GM10847 (cell line): ENCODE data around the gene AGPAT4.

Source experiments
- POLR2A ChIP-seq: IDR thresholded peaks from 2 replicates; pipeline ENCODE4 v1.6.1; 2011; ENCODE audit not compliant: insufficient read length; ENCODE audit errors: extremely low read depth

Gene AGPAT4

DNA sequence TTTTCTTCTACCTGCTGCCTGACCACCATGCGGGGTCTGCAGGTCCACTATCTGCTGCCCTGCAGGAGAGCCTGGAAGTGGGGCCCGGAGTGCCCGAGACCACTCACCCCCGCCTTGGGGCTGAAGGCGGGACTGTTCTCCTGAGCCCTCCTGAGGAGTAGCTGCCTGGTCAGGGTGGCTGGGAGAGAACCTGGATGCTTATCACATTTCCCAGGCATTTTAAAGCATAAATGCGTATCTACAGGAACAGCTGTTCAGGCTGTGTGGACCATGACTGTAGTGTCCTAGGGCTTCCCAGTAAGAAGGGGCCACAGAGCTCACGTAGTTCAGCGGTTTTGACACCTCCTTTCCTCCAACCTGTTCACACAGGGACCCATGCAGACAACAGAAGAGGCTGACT, 123.3 kb downstream of the AGPAT4 start:
- no peak for TF ChIP-seq POLR2A

DNA sequence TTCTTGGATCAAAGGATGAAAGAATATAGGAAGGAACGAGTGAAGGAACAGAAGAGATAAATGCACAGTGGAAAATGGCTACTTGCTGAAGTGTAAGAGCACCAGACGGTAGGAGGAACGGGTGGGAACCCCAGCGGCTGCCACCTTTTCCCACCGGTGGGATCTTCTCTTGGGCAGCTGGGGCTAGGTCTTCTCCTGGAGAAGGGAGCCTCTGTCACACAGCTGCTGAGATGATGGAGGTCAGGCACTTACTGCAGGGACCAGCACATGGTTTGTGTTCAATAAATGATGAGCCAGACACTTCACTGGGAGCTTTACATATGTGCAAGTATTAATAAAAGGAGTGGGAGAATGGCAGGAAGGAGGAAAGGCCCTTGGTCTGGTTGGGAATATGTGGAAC, 123.7 kb downstream of the AGPAT4 start:
- no peak for TF ChIP-seq POLR2A

DNA sequence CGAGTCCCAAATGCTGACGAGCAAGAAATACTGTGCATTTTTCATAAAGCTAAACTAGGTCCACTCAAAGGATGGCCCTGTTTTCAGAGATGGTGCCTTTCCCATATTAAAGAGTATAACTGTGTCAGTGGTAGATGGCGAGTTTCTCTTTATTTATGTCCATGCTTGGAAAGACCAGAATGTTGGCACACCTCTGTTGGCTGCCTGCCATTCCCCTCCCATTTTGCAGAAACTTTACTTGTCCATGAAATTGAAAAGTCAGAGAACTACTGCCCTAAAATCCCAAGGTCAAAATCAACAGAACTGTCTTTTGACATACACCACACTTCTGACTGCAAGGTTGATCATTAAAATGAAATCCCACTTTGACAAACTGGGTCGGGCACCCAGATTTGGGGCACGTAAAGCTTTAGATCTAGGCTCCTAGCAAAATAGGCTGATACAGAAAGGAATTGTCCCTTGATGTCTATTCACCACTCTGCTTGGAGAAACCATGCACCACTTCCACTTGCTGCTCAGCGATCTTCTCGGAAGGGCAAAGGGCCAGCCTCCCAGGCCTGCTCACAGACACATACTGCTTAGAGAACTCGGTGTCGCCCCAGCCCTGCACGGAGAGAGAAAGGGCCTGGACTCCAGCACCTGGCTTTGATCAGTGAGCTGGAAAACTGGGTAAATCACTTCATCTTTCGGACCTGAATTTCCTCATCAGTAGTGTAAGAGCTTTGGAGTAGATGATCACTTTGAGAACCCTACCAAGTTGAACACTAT, 130.0 kb downstream of the AGPAT4 start:
- TF ChIP-seq POLR2A, result no peak

DNA sequence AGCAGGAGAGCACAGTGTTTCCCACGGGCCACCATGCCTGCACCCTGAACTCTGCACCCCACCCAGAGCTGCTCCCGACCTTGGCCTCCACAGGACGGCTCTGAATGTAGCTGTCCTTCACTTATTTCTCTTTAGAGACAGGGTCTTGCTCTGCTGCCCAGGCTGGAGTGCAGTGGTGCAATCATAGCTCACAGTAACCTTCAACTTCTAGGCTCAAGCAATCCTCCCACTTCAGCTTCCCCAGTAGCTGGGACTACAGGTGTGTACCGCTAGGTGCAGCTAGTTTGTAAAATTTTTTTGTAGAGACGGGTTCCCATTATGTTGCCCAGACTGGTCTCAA, 130.9 kb downstream of the AGPAT4 start:
- no peak for TF ChIP-seq POLR2A

DNA sequence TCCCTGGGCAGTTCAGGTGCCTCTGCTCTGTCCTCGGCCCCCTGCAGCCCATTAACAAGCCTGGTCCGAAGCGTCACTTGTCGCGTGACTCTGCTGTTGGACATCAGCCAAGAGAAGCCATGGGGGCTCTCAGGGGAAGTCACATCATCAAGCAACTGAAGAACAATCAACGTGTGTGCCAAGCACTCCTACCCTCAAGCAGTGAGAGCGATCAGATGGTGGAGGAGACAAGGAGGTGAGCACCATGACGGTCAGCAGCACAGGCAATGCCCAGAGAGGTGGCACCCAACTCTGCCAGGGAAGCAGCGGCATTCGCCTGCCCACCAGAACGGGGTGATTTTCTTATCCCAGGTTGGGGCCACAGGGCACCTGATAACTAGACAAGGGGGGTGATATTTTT, 132.7 kb downstream of the AGPAT4 start:
- TF ChIP-seq POLR2A, result no peak

DNA sequence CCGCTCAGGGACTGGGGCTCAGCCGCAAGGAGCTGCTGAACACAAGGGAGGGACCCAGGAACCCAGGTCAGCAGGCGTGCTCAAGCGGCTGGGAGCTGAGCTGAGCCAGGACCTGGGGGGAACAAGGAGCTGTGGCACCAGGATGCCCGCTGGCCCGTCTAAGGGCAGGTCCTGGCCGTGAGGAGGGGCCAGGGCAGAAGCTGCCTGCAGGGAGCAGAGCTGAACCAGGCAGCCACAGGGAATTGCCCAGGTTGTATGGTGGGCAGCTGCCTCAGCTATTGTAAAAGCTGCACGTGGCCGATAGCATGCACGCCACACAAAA, 133.3 kb downstream of the AGPAT4 start:
- TF ChIP-seq POLR2A, result no peak

DNA sequence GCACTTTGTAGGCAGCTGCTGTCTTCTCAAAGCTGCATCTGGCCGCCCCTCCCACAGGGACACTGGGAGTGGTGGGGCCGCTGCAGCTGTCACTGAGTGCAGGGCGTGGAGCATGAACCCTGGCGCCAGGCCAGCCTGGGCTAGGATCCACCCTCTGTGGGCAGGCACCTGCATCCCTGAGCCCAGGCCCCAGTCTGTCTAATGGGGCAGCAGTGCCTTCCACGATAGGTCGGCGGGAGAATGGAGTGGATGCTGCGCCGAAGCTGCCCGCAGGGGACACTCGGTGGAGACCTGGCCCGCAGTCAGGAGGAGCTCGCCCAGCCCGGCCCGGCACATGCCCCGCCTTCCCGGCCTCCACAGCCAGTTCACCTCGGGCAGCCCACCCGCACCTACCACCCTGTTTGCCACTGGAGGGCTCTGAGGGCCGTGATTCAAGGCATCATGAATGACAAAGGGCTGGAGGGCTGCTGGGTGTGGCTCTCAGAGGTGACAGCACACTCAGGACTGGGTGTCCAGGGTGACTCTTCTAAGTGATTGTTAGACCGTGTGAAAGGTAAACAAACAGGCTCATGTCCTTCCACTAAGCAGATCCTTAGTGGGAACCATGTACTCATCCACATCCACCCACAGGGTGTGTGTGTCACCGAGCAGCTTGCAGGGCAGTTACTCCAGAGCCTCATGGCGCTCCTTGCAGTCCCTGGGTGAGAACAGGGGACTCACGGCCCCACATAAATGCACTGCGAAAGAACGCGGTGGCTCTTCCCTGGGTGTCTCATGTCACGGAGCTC, 133.9 kb downstream of the AGPAT4 start:
- TF ChIP-seq POLR2A, result no peak

DNA sequence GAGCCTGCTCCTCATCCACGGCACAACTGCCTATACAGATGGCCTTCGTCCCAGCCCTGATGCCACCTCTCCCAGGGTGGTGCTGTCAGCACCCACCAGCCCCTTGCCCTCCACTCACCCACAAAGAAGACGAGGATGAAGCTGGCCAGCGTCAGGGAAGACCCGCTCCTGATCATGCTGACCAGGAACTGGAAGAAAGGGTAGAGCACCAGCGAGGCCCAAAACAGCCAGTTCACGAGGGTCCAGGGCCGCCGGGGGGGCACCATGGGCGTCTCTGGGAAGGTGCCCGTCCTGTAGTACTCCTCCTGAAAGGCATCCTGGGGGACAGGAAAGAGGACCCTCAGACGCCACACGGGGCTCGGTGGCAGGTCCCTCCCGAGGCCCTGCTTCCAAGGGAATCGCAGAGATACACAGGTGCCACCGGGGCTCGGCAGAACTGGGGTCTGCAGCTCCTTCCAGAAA, 134.5 kb downstream of the AGPAT4 start:
- TF ChIP-seq POLR2A, result no peak

DNA sequence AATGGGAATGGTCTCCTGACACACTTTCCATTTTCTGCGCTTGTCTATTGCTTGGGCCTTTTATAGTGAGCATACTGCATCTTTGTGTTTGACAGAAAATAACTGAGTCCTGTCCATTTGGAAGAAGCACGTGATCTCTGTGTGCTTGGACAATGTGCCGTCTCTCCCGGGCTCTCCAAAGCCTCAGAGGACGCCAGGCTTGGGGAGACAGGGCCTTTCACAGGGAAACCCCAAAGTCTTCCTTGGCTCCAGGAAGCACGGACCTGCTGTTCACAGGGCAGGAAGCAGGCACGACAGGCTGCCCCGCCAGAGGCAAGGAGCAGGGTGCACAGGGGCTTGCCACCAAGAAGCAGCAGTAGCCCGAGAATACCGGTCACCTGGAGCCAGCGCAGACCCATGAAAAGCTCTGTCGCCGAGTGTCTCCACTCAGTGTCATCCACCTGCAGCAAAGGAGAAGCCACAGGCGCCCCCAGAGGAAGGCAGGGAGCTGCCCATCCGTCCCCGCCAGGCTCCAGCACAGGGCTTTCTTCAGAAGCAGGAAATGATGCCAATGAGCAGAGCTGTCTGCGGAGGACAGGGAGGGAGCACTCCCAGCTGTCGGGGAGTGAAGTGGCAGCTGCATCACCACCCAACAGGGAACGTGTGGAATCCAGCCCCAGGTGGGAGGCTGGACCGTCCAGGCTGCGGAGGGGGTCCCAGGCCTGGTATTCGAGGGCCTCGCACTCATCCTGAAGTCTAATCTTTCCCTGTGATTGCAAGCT, 135.1 kb downstream of the AGPAT4 start:
- TF ChIP-seq POLR2A, result no peak

DNA sequence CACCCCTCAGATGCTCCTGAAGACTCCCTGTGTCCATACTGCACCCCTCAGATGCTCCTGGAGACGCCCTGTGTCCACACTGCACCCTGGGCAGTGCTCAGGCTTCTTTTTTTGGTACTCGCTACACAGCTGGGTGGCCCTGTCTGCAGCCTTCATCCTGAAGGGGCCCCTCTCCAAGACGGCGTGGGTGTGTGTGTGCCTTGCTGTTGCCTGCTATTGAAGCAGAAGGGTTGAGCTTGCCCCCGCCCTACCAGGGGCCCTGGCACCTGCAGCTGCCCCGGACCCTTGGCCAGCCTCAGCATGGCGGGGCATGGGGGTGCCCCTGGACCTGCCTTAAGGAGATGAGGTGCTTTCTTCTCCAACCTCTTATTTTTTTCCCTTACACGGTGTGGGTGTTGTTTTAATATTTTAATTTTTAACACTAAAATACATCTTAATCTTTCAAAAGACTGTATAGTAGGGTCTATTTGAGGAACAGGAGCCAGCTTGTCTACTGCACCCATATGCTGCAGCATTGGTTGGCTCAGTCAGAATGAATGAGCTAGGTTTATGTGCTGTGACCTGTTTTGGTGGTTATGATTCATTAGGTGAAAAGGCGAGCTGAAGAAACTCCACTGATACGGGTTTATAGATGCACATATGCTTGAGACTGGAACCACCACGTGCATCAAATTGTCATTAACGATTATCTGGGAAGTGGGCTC, 135.9 kb downstream of the AGPAT4 start:
- TF ChIP-seq POLR2A, result no peak

DNA sequence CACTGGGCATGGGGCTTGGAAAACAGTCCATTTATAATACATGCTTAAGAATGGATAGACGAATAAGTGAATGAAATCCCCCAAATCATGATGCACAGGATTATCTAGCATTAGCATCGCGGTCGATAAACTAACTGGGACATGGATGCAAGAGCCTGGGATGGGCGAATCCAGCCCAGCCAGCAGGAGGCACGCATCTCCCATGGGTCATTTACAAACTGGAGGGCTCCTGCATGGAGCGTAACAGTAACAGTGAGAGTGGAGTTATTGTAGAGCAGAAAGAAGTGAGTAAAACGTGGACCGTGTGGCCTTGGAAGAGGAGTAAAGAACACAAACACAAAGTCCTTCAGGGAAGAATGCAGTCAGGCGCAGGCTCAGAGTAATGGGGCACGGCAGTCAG, 136.5 kb downstream of the AGPAT4 start:
- TF ChIP-seq POLR2A, result no peak

DNA sequence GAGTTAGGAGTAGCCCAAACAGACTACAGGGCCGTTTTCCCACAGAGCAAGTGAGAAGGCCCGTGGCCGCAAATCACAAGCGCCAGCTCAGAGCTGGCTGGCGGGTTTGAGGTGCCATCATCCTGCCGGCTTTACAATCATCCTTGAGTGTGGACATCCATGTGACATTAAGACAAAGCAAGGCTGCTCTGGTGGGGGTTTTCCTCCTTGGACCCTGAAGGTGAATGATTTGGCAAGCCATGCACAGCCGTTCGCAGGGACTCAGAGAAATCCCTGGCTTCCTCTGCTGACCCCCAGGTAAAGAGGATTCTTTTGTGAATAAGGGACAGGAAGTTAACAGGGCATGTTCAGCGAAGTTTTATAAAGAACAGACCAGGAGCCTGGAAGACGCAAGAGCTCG, 137.2 kb downstream of the AGPAT4 start:
- TF ChIP-seq POLR2A, result no peak

DNA sequence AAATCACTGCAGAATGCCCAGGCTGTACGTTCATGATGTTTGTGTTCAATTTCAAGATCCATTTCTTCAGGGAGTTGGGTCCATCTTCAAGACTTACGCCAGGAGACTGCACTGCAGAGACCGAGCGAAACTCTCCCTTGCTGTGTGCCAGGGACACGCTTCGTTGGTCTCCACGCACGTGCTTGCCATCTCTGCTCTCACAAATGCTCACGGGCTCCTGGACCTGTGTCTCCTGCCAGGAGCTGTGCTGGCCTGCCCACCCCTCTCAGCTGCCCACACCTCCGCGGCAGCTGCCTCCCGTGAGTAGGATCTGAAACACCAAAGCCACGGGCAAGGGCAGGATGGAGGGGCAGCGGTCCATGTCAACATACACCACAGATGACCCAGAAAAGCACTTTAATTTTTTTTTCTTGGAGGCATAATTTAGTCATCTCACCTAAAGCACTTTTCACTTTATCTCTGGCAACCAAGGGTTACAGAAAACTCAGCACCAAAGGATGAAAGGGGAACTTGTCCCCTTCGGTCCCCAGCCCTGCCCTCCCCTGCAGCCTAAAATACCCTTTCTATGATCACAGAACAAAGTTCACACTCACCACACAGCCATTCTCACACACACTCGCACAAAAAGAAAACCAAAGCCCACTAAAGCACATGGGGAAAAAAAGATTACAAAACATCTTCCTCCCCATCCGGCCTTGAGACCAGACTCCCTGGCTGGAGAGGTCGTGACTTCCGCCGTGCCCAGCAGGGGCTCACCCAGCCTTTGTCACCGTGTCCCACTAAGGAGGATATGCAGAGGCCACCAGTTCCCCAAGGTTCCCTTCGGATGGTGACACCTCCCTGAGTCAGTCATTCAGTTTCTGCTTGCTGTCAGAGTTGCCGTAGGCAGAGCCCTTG, 137.9 kb downstream of the AGPAT4 start:
- TF ChIP-seq POLR2A, result no peak

DNA sequence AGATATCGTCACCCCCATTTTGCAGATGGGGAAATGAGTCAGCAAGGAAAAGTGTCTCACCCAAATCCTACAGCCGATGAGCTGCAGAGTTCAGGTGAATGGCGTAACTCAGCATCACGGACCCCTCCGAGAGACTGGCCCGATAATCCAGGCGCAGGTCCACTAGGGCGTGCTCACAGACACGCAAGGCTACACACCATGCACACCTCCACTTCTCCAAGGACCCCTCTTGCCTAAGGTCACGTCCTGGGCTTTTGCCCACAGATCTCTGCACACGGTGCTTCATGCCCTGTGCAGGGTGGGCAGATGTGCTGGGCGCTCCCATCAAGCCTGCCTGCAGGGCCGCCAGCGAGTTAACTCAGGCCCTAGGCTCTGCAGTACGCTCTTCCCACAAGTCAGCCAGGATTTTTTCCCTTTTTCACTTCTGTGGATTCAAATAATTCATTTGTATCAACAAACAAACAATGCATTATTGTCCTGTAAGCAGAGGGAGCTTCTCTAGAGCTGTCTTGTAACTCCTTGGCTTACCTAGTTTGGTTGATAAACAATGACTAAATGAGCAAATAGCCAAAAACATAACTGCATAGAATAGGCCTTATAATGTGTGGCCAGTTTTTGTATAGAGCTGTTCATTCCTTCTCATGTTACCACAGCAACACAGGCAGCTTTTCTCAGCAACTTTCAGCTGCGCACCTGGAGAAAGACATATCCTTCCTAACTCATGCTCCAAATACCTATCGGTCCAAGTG, 139.1 kb downstream of the AGPAT4 start:
- TF ChIP-seq POLR2A, result no peak
